Astrocyte (in vitro differentiated cells and primary cell): ENCODE measurements around the gene CMC1.

Experiments used
- CTCF ChIP-seq: IDR thresholded peaks from 2 replicates; pipeline ENCODE4 v1.5.1; 2011; ENCODE audit warnings: low read depth, mild to moderate bottlenecking, inconsistent platforms, low read length, moderate library complexity; ENCODE audit not compliant: insufficient read depth
- EZH2 ChIP-seq: IDR thresholded peaks from 2 replicates; pipeline ENCODE4 v1.6.1; 2012; ENCODE audit warnings: mild to moderate bottlenecking, low read length, inconsistent platforms; ENCODE audit not compliant: insufficient read depth

DNA sequence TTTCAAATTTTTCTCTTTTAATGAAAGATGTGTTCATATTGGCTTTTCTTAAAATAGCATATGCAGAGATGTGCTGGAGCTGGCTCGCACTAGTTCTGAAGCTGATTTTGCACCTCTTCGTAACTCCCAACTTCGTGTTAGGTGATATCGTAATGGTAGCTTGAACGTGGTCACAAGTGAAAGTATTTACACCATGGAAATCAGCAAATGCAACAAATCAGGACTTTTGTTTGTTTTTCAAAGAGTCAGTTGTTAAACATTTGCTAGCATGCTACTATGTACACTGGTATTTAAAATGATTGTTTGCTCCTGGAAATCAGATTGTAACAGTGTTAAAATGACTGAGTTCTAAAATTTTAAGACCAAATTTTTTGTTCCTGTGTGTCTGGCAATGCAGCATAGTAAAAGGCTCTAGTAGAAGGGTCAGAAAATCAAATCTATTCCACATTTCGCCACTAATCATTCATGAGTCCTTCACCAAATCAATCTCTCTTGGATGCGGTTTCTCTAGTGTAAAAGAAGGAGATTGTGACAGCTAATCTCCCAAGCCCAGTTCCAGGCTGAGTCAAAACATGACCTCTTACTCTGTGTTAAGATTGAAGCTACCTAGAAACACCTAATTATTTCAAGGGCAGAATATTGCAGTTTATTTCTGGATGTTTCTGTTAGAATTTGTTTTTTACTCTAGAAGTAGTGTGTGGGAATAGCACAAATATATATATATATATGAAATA is 34.3 kb upstream of the CMC1 start:
- TF ChIP-seq CTCF (no peak), EZH2 (no peak)
